Liver (tissue), 9 donors: ENCODE measurements around the gene PREP. TPM values are rescaled to one million over a fixed set of nuclear protein-coding genes. Genes with fewer than 3 reads are reported as not detected.

ENCODE experiments used
- DNase-seq: peaks from one replicate; pipeline ENCODE4 v3.0.0-alpha.2; 2017; ENCODE audit warnings: low spot score
- H3K27ac ChIP-seq, 2 donors: one replicate each; pipeline ENCODE4 v1.7.0; 2013; ENCODE audit warnings: inconsistent platforms in 2 of 2, low read length in 2 of 2, control low read depth in 1 of 2, low read depth in 1 of 2, mild to moderate bottlenecking in 1 of 2
- H3K27me3 ChIP-seq, 4 donors: one replicate each; pipeline versions ENCODE4 v1.6.1 to v1.7.0; 2013; ENCODE audit warnings: low read length in 3 of 4, inconsistent platforms in 1 of 4, mild to moderate bottlenecking in 1 of 4, moderate library complexity in 1 of 4; ENCODE audit not compliant: control insufficient read depth in 4 of 4, insufficient read depth in 4 of 4
- H3K36me3 ChIP-seq, 4 donors: one replicate each; pipeline versions ENCODE4 v1.6.1 to v1.7.0; 2013; ENCODE audit warnings: low read length in 3 of 4, mild to moderate bottlenecking in 3 of 4, low read depth in 1 of 4, moderate library complexity in 1 of 4; ENCODE audit not compliant: control insufficient read depth in 4 of 4, insufficient read depth in 3 of 4
- H3K4me1 ChIP-seq, 4 donors: one replicate each; pipeline versions ENCODE4 v1.6.1 to v1.7.0; 2013; ENCODE audit warnings: low read length in 3 of 4, mild to moderate bottlenecking in 3 of 4, moderate library complexity in 1 of 4; ENCODE audit not compliant: control insufficient read depth in 4 of 4, insufficient read depth in 4 of 4
- H3K4me3 ChIP-seq, 3 donors: one replicate each; pipeline versions ENCODE4 v1.6.1 to v1.7.0; 2013; ENCODE audit warnings: low read length in 3 of 3, control low read depth in 1 of 3, low read depth in 1 of 3, mild to moderate bottlenecking in 1 of 3
- H3K9ac ChIP-seq, 2 donors: one replicate each; pipeline ENCODE4 v1.7.0; 2013; ENCODE audit warnings: low read length in 2 of 2, mild to moderate bottlenecking in 2 of 2, moderate library complexity in 2 of 2, control low read depth in 1 of 2, low read depth in 1 of 2
- H3K9me3 ChIP-seq, 4 donors: one replicate each; pipeline versions ENCODE4 v1.6.1 to v1.7.0; 2013; ENCODE audit warnings: low read length in 3 of 4; ENCODE audit not compliant: control insufficient read depth in 4 of 4
- ATF3 ChIP-seq: IDR thresholded peaks from 2 replicates; pipeline ENCODE4 v1.6.1; 2016; ENCODE audit warnings: antibody characterized with exemption
- CTCF ChIP-seq: fragments of 150-350 bp; IDR thresholded peaks from 2 replicates; pipeline ENCODE4 v1.5.1; 2017; ENCODE audit warnings: improper control_type of control experiment, low read depth, low read length; ENCODE audit not compliant: missing input control
- EGR1 ChIP-seq, 2 donors: IDR thresholded peaks; 2 replicates each; pipeline ENCODE4 v1.6.1; 2016 to 2018; ENCODE audit warnings: antibody characterized with exemption in 2 of 2, low read depth in 2 of 2
- FOXA1 ChIP-seq: IDR thresholded peaks from 2 replicates; pipeline ENCODE4 v1.6.1; 2016; ENCODE audit warnings: antibody characterized with exemption
- FOXA2 ChIP-seq: IDR thresholded peaks from 2 replicates; pipeline ENCODE4 v1.6.1; 2016; ENCODE audit warnings: antibody characterized with exemption
- GABPA ChIP-seq, 2 donors: IDR thresholded peaks in 1 of 2; conservative IDR thresholded peaks in 1 of 2; 2 replicates each; pipeline ENCODE4 v1.6.1; 2016; ENCODE audit warnings: antibody characterized with exemption in 2 of 2, mild to moderate bottlenecking in 1 of 2, moderate library complexity in 1 of 2
- HNF4A ChIP-seq, 2 donors: conservative IDR thresholded peaks; 2 replicates each; pipeline ENCODE4 v1.6.1; 2016; ENCODE audit warnings: antibody characterized with exemption in 2 of 2, mild to moderate bottlenecking in 2 of 2
- JUND ChIP-seq, 2 donors: IDR thresholded peaks; 2 replicates each; pipeline ENCODE4 v1.6.1; 2016; ENCODE audit warnings: antibody characterized with exemption in 2 of 2
- MAX ChIP-seq: IDR thresholded peaks from 2 replicates; pipeline ENCODE4 v1.6.1; 2016; ENCODE audit warnings: antibody characterized with exemption
- RAD21 ChIP-seq, 2 donors: IDR thresholded peaks; 2 replicates each; pipeline ENCODE4 v1.6.1; 2016; ENCODE audit warnings: antibody characterized with exemption in 2 of 2, mild to moderate bottlenecking in 2 of 2
- RXRA ChIP-seq, 2 donors: IDR thresholded peaks; 2 replicates each; pipeline ENCODE4 v1.6.1; 2017 to 2018; ENCODE audit warnings: antibody characterized with exemption in 2 of 2, mild to moderate bottlenecking in 1 of 2
- SP1 ChIP-seq: IDR thresholded peaks from 2 replicates; pipeline ENCODE4 v1.6.1; 2018; ENCODE audit warnings: antibody characterized with exemption, mild to moderate bottlenecking
- TAF1 ChIP-seq: conservative IDR thresholded peaks from 2 replicates; pipeline ENCODE4 v1.6.1; 2016; ENCODE audit warnings: antibody characterized with exemption, mild to moderate bottlenecking
- YY1 ChIP-seq: IDR thresholded peaks from 2 replicates; pipeline ENCODE4 v1.6.1; 2016; ENCODE audit warnings: antibody characterized with exemption, mild to moderate bottlenecking
- ZBTB33 ChIP-seq: IDR thresholded peaks from 2 replicates; pipeline ENCODE4 v1.6.1; 2016; ENCODE audit warnings: antibody characterized with exemption
- WGBS: extraction: QIAGEN DNeasy Blood & Tissue Kit; methylation state at CpG from one replicate; pipeline ENCODE4 v1.1.7; 2013; 5-methylcytosine and 5-hydroxymethylcytosine counted together
- polyA plus RNA-seq, 2 donors: library from polyadenylated mRNA; stranded (reverse) in 1 of 2; unstranded in 1 of 2; fragments of 200-250 nt in 1 of 2; fragments of >200 nt in 1 of 2; fragmentation: Nextera tagmentation in 1 of 2; extraction: Ambion mirVana in 1 of 2; gene quantifications; one replicate each; pipeline versions ENCODE4 v1.2.1 to v1.2.3, GENCODE V29; 2013 to 2015
- total RNA-seq, 2 donors: library from RNA; depleted of rRNA; stranded (reverse); fragments of >200 nt; gene quantifications; one replicate each; pipeline ENCODE4 v1.2.3, GENCODE V29; 2014
- donor health status: healthy.
- donor health status: healthy.
- donor health status: healthy.
- donor health status: healthy.
- donor health status: healthy.

Gene PREP
- total and polyA plus RNA-seq, 4 donors = 7.3 to 17.7 (median 13.0) TPM

GRCh38 chr6:105326216-105326615 is 76.7 kb downstream of the PREP start (continued):
- TF ChIP-seq ATF3 (peak; percentile 10), CTCF (no peak), TAF1 (no peak), JUND (IDR thresholded peaks at IDR 0.05) (peak; percentile 28 to 60), HNF4A (conservative IDR thresholded peaks at IDR 0.05) (peak; percentile 87 to 95), FOXA2 (no peak), SP1 (peak; percentile 47)

GRCh38 chr6:105324386-105324950 is 78.4 kb downstream of the PREP start:
- peaks cover 8 to 19% (median 11%) of the 10 kb centered on the region in 4 donors for H3K36me3 ChIP-seq
- no peak overlapping the region for H3K4me3 ChIP-seq
- H3K9ac ChIP-seq = no peak overlapping the region
- H3K9me3 ChIP-seq = no peaks in the 10 kb centered on the region
- DNase-seq = no peak
- TF ChIP-seq YY1 (no peak), GABPA (IDR thresholded peaks at IDR 0.05 in 1 of 2, conservative IDR thresholded peaks at IDR 0.05 in 1 of 2) (no peak), FOXA1 (no peak), EGR1 (IDR thresholded peaks at IDR 0.05; ENCODE audit: low read depth in 2 of 2) (no peak), ZBTB33 (no peak), FOXA2 (no peak)
- H3K27ac ChIP-seq = no peak overlapping the region
- H3K4me1 ChIP-seq = peaks cover 0 to 4% (median 3%) of the 10 kb centered on the region in 4 donors
- H3K27me3 ChIP-seq = no peaks in the 10 kb centered on the region
- 94% methylated on average over 9 of the region's 9 CpGs for WGBS

- Histone ChIP-seq H3K27me3 (no peaks in the 10 kb centered on the region), H3K27ac (no peak overlapping the region), H3K9ac (no peak overlapping the region), H3K4me3 (no peak overlapping the region), H3K9me3 (no peaks in the 10 kb centered on the region), H3K4me1 (peaks cover 0 to 4% (median 3%) of the 10 kb centered on the region in 4 donors), H3K36me3 (peaks cover 8 to 13% (median 10%) of the 10 kb centered on the region in 4 donors)
- 98% methylated on average over 3 of the region's 3 CpGs for WGBS
- TF ChIP-seq YY1 (no peak), FOXA1 (no peak), GABPA (IDR thresholded peaks at IDR 0.05 in 1 of 2, conservative IDR thresholded peaks at IDR 0.05 in 1 of 2) (no peak), RAD21 (IDR thresholded peaks at IDR 0.05) (no peak), CTCF (no peak), ZBTB33 (no peak), HNF4A (conservative IDR thresholded peaks at IDR 0.05) (no peak), MAX (no peak), FOXA2 (no peak), JUND (IDR thresholded peaks at IDR 0.05) (no peak), RXRA (IDR thresholded peaks at IDR 0.05) (no peak)
- DNase-seq = no peak
Measured at GRCh38 chr6:105322499-105323225, 80.2 kb downstream of the PREP start.
